Superior temporal gyrus (tissue), 1 donor: ENCODE results near the gene UNC45A.
"Not testable (repeated sequence)": the region's sequence is repeated elsewhere in the genome, so short reads cannot be mapped to it uniquely, and the experiment has no call there.

Experiments used
- DNase-seq: peaks from one replicate; pipeline ENCODE4 v3.0.0-alpha.2; 2016; ENCODE audit errors: extremely low spot score

UNC45A gene

GRCh38 chr15:90902840-90903732 is 32.0 kb upstream of the UNC45A start, which contains the start of gene MAN2A2:
MAN2A2 (plus strand) TSS chr15:90903302; CDS start chr15:90904208, 906 bp downstream.
- DNase-seq = peak; percentile 90

GRCh38 chr15:90903733-90904536 is 31.1 kb upstream of the UNC45A start:
- DNase-seq = no peak

- no peak for DNase-seq
Observed at GRCh38 chr15:90904746-90905145, 30.3 kb upstream of the UNC45A start.

- no peak for DNase-seq
Observed at GRCh38 chr15:90905306-90906180, 29.5 kb upstream of the UNC45A start.

- DNase-seq = no peak
Observed at GRCh38 chr15:90906181-90906849, 28.8 kb upstream of the UNC45A start.

GRCh38 chr15:90907051-90907660 is 27.9 kb upstream of the UNC45A start:
- no peak for DNase-seq

- peak; percentile 71 for DNase-seq
Observed at GRCh38 chr15:90907838-90908507, 27.1 kb upstream of the UNC45A start.

GRCh38 chr15:90909449-90909848 is 25.6 kb upstream of the UNC45A start:
- DNase-seq = not testable (repeated sequence)

GRCh38 chr15:90909976-90910375 is 25.1 kb upstream of the UNC45A start:
- DNase-seq = no peak

GRCh38 chr15:90910441-90911301 is 24.4 kb upstream of the UNC45A start:
- DNase-seq = no peak

GRCh38 chr15:90911302-90911623 is 23.8 kb upstream of the UNC45A start:
- no peak for DNase-seq

- DNase-seq = no peak
Observed at GRCh38 chr15:90911906-90912769, 22.9 kb upstream of the UNC45A start.

- DNase-seq = no peak
Observed at GRCh38 chr15:90912770-90913075, 22.4 kb upstream of the UNC45A start.

- DNase-seq = no peak
Observed at GRCh38 chr15:90913398-90913944, 21.6 kb upstream of the UNC45A start.

GRCh38 chr15:90914305-90915080 is 20.6 kb upstream of the UNC45A start:
- no peak for DNase-seq

GRCh38 chr15:90915216-90915807 is 19.8 kb upstream of the UNC45A start:
- no peak for DNase-seq
